RCC 7860 (cell line): ENCODE measurements around the gene GRAMD1B.
A peak's percentile ranks its signal among the peaks of the same experiment; 100 is the strongest.

Source experiments
- DNase-seq: peaks from one replicate; pipeline ENCODE4 v3.0.0-alpha.2; 2015; ENCODE audit warnings: low spot score
- FAIRE-seq: peaks from 2 replicates; lab custom pipeline; 2012; peaks lifted over from hg19 to GRCh38; lab: Jason Lieb, UNC

Gene GRAMD1B

DNA sequence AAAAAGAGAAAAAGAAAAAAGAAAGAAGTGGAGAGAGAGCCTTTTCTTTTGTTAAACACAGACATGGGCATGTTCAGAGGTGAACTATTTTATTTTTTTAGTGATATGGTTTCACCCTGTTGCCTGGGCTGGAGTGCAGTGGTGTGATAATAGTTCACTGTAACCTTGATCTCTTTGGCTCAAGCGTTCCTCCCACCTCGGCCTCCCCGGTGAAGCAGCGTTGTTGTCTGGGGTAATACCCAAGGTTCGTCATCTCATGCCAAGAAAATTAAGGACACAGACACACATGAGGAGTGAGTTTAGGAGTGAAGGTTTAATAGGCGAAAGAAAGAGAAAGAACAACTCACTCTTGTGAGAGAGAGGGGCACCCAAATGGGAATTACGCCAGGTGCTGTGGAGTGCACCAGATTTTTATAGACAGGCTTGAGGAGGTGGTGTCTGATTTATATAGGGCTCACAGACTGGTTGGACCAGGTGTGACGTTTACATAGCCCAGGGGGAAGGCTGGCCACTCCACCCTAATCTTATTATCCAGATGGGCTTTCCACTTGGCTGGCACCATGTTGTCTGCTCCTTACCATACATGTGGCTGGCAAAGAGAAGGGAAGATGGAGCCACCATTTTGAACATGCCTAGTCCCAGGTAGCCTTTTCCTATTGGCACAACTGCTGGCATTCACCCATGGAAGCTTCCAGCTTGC is 42.3 kb downstream of the GRAMD1B start:
- DNase-seq (no peak), FAIRE-seq (no peak)

- DNase-seq (peak; percentile 40), FAIRE-seq (no peak)
These were observed 44.0 kb downstream of the GRAMD1B start for GRCh38 chr11:123473941-123474677.

- DNase-seq, result no peak
- no peak for FAIRE-seq
These were observed 44.9 kb downstream of the GRAMD1B start for GRCh38 chr11:123474994-123475393.

DNA sequence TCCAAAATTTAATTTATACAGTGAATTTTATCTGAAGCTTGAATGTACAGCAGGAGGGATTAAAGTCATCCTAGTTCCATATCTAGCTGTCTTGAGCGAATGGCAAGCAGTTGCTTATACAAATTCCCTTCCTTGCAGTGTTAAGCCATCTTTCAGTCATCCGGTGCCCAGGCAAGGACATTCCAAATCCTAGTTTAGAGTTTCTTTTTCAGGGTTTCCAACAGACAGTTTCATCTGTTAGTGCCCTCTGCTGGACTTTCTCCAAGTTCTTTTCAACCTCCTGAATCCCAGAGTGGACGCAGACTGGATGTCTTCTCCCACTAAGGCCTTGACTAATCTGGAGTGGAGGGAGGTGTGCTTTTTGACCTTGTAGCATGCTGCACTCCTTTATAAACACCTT is 45.4 kb downstream of the GRAMD1B start:
- DNase-seq (no peak), FAIRE-seq (no peak)

DNA sequence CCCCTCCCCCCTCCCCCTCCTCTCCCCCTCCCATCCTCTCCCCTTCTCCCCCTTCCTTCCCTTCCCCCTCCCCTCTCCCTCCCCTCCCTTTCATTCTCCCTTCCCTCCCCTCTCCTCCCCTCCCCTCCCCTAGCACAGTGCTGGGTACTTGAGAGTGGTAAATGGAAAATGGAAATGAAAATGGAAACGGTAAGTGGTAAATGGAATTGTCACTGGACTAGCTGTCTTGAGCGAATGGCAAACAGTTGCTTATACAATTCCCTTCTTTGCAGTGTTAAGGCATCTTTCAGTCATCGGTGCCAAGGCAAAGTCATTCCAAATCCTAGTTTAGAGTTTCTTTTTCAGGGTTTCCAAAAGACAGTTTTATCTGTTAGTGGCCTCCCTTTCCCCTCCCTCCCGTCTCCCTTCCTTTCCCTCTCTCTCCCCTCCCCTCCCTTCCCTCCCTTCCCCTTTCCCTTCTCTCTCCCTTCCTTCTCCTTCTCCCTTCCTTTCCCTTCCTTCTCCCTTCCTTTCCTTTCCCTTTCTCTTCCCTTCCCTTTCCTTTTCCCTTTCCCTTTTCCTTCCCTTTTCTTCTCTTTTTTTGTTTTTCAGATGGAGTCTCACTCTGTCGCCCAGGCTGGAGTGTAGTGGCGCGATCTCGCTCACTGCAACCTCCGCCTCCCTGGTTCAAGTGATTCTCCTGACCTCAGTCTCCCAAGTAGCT is 47.3 kb downstream of the GRAMD1B start:
- no peak for FAIRE-seq

GRCh38 chr11:123478352-123478987 is 48.4 kb downstream of the GRAMD1B start:
- DNase-seq, result peak; percentile 59
- peak; percentile 45 for FAIRE-seq

More for the DNA sequence above, 47.3 kb downstream of the GRAMD1B start:
- no peak for DNase-seq

DNA sequence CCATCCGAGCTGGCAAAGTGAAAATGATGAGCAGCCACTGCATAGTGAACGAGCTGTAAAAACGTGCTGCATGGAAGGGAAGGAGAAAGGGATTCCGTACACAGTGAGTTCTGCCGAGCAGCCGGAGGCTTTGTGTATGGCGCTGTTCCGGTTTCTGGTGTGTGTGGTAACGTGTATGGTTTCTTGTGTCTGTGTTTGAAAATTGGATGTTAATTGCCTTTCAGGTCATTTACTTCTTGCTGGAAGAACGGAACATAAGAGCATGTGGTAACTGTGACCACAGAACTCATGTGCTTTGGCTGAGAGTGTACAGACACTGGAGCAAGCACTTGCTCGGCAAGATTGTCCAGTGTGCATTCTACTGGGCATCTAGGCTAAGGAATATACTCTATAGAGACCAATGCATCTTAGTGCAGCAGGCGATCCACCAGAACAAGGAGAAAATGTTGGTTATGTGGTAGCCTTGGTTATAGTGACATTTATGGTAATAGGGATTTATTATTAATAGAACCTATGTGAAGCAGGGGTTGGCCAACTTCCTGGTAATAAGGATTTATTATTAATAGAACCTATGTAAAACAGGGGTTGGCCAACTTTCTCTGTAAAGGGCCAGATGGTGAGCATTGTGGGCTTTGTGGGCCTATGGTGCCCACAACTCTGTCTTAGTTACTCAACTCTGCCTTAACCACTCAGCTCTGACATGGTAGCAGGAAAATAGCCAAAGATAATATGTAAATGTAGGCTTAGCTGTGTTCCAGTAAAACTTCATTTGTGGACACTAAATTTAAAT is 49.2 kb downstream of the GRAMD1B start:
- no peak for FAIRE-seq

GRCh38 chr11:123480290-123480815 is 50.3 kb downstream of the GRAMD1B start:
- DNase-seq (no peak), FAIRE-seq (no peak)

More for the DNA sequence above, 49.2 kb downstream of the GRAMD1B start:
- DNase-seq, result no peak

- no peak for FAIRE-seq
- no peak for DNase-seq
These were observed 50.8 kb downstream of the GRAMD1B start for GRCh38 chr11:123480882-123481281.

DNA sequence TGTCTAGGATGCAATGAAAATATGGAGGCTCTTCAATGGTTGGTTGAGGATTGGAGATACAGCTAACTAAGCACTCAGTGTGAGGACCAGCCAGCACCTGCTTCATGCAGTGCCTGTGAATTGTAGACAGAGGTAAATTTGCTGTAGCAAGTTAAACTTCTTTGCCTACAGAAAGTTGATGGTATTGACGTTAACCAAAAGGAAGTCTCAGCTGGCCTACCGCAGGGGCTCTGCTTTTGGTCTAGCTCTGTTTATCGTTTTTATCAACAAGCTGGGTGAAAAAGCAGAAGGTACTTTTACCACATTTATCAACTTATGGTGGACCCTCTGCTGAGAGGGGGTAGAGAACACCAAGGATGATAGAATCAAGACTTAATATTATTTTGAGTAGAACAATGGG is 51.6 kb downstream of the GRAMD1B start:
- no peak for DNase-seq
- no peak for FAIRE-seq

- FAIRE-seq, result no peak
- DNase-seq, result no peak
These were observed 52.1 kb downstream of the GRAMD1B start for GRCh38 chr11:123482218-123482617.

GRCh38 chr11:123483058-123483457 is 53.0 kb downstream of the GRAMD1B start:
- FAIRE-seq (peak; percentile 16), DNase-seq (peak; percentile 43)

DNA sequence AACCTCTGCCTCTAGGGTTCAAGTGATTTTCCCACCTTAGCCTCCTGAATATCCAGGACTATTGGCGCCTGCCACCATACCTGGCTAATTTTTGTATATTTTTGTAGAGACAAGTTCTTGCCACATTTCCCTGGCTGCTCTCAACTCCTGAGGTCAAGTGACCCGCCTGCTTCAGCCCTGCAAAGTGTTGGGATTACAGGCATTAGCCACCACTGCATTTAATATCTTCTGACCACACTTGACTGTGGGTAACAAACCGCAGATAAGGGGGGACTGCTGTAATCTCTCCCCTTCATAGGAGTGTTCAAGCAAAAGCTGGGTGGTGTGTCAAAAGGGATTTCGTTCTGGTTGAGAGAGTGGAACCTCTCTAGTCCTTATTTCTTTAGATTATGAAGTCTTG is 53.4 kb downstream of the GRAMD1B start:
- FAIRE-seq (no peak), DNase-seq (peak; percentile 4)

- DNase-seq (no peak), FAIRE-seq (no peak)
These were observed 54.4 kb downstream of the GRAMD1B start for GRCh38 chr11:123484448-123484847.

DNA sequence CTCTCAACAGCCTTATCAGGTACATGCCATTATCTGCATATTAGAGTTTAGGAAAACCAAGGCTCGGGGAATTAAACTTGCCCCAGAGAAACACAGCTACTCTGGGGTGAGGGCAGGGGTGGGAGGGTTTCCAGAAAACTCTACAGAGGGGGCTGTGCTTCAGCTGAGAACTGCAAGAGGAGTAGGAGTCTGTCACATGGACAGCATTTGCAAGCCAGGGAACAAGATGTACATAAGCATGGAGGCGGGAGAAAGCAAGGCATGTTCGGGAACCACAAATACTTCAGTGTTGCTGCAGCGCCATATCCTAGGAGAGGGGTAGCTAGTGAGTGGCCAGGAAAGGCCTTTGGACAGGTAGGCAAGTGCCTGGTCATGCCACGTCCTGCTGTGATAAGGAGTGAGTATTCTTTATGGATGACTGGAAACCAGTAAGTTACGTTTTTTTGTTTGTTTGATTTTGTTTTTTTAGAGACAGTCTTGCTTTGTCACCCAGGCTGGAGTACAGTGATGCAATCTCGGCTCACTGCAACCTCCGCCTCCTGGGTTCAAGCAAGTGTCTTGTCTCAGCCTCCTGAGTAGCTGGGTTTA is 57.2 kb downstream of the GRAMD1B start:
- no peak for FAIRE-seq

DNA sequence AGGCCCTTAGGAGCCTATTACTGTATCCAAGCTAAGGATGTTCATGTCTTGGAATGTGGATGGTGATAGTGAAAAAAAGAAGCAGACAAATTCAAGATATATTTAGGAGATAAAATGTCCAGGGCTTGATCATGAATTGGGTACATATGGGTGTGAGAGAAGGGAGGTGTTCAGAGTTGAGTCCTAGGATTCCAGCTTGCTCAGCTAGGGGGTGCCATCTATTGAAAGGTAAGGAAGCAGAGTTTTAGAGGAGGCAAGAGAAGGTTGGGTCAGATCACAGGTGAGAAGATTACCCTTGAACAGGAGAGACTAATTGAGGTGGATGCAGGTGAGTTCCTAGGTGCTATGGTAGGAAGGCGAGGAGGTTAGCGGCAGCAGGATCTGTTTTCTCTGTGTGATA is 60.5 kb downstream of the GRAMD1B start:
- no peak for DNase-seq
- no peak for FAIRE-seq

More for the DNA sequence above, 57.2 kb downstream of the GRAMD1B start:
- no peak for DNase-seq

DNA sequence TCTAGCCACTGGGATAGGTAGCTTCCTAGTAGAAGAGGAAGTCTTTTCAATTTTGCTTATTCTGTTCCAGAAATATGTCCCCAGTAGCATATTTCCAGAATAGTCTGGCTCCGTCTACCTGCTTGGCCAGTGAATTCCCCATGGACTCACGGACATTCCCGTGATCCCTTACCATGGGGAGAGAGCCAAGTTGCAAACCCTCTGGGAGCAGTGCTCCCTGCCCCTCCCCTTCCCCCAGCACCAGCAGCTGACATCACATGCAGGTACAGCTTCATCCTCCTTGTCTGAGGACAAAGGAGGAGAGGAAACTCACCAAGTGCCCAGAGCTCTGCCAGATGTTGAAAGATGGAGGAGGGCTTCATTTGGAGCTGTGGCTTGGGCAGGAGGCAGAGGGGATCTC is 61.2 kb downstream of the GRAMD1B start:
- DNase-seq (no peak), FAIRE-seq (no peak)

GRCh38 chr11:123493349-123494063 is 63.4 kb downstream of the GRAMD1B start:
- FAIRE-seq (no peak), DNase-seq (no peak)
